Stimulated activated CD4-positive, alpha-beta T cell treated with anti-CD3 and anti-CD28 coated beads, TNF-alpha, amount 100 ng/mL, for 1 hour (primary cell): ENCODE results near the gene ZNF407.

Source experiments
- DNase-seq, 3 donors: peaks; one replicate each; pipeline ENCODE4 v3.0.0-alpha.2; 2020; ENCODE audit warnings: low read depth in 3 of 3, low spot score in 1 of 3

ZNF407 gene

DNA sequence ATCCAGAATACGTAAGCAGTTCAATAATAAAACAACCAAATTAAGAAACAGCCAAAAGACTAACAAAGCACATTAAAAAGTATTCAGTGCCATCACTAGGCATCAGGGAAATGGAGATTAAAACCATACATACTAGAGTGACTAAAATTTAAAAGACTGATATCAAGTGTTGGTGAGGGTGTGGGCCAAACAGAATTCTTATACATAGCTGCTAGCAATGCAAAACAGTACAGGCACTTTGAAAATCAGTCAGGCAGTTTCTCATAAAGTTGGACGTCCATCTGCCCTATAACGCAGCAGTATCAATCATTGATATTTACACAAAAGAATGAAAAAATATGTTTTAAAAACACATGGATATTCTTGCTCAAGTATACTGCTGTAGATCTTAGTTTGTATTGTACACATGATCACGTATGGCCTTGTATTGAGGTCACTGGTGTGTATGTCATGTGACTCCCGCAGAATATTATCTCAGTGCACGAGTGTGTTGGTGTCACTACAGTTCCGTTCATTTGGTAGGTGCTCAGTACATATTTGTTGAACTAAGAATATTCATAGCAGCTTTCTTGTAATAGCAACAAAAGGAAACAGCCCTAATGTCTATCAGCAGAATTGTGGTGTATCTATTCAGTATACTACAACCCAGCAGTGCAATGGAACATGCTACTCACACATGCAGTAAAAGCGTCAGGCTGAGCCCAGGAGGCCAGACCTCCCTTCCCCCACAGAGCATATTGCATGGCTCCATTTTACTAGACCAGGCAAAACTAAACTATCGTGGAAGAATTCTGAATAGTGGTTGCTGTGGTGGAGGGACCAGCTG, 28.6 kb downstream of the ZNF407 start:
- DNase-seq, result no peak

DNA sequence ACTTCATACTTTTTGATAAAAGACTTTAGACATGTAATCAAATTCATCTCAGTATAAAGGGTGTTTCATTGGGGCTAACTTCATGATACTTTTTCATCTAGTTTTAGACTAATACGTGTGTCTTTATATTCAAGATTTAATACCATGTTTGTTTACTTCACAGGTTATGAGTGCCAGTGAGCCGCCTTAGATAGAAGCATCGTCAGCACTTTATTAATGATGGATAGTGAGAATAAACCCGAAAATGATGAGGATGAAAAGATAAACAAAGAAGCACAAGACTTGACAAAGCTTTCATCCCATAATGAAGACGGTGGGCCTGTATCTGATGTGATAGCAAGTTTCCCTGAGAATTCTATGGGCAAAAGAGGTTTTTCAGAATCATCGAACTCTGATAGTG, 33.1 kb downstream of the ZNF407 start:
- no peak for DNase-seq

DNA sequence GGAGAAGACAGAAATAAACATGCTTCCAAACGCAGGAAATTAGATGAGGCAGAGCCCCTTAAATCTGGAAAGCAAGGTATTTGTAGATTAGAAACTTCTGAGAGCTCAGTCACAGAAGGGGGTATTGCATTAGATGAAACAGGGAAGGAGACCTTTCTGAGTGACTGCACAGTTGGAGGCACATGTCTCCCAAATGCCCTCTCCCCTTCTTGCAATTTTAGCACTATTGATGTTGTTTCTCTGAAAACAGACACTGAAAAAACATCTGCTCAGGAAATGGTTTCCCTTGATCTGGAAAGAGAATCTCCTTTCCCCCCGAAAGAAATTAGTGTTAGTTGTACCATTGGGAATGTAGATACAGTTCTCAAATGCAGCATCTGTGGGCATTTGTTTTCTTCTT, 33.5 kb downstream of the ZNF407 start:
- no peak for DNase-seq

DNA sequence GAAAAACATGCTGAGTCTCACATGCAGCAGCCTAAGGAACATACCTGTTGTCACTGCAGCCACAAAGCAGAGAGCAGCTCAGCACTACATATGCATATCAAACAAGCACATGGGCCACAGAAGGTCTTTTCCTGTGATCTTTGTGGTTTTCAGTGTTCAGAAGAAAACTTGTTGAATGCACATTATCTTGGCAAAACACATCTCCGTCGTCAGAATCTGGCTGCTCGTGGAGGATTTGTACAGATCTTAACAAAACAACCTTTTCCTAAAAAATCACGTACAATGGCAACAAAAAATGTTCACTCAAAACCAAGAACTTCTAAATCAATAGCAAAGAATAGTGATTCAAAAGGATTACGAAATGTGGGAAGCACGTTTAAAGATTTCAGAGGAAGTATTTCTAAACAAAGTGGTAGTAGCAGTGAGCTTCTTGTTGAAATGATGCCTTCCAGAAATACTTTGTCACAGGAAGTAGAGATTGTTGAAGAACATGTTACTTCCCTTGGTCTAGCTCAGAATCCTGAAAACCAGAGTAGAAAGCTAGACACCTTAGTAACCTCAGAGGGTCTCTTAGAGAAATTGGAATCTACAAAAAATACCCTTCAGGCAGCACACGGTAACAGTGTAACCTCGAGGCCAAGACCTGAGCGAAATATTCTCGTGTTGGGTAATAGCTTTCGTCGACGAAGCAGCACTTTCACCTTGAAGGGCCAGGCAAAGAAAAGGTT, 34.1 kb downstream of the ZNF407 start:
- no peak for DNase-seq

DNA sequence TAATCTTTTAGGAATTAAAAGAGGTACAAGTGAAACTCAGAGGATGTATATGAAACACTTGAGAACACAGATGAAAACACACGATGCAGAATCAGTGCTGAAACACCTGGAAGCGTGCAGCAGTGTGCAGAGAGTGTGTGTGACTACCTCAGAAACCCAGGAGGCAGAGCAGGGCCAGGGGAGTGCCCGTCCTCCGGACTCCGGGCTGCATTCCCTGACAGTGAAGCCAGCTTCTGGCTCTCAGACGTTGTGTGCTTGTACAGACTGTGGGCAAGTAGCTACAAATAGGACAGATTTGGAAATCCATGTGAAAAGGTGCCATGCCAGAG, 34.6 kb downstream of the ZNF407 start:
- no peak for DNase-seq

DNA sequence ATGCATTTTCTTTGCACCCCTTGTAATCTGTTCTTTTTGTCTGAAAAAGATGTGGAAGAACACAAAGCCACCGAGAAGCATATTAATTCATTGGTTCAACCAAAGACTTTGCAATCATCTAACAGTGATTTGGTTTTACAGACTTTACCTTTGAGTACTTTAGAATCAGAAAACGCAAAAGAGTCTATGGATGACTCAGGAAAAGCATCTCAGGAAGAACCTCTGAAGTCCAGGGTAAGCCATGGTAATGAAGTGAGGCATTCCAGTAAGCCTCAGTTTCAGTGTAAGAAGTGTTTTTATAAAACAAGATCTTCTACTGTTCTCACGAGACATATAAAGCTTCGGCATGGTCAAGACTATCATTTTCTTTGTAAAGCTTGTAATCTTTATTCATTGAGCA, 35.2 kb downstream of the ZNF407 start:
- DNase-seq, result no peak

DNA sequence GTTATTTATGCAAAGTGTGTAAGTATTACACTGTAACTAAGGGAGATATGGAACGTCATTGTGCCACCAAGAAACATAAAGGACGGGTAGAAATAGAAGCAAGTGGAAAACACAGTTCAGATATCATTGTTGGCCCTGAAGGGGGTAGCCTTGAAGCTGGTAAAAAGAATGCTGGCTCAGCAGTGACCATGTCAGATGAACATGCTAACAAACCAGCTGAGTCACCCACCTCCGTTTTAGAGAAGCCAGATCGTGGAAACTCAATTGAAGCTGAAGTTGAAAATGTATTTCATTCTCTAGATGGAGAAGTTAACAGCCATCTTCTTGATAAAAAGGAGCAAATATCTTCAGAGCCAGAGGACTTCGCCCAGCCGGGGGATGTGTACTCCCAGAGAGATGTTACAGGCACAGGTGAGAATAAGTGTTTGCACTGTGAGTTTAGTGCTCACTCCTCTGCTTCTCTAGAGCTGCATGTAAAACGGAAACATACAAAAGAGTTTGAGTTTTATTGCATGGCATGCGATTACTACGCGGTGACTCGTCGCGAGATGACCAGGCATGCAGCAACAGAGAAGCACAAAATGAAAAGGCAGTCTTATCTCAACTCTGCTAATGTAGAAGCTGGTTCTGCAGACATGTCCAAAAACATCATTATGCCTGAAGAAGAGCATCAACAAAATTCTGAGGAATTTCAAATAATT, 36.1 kb downstream of the ZNF407 start:
- no peak for DNase-seq

DNA sequence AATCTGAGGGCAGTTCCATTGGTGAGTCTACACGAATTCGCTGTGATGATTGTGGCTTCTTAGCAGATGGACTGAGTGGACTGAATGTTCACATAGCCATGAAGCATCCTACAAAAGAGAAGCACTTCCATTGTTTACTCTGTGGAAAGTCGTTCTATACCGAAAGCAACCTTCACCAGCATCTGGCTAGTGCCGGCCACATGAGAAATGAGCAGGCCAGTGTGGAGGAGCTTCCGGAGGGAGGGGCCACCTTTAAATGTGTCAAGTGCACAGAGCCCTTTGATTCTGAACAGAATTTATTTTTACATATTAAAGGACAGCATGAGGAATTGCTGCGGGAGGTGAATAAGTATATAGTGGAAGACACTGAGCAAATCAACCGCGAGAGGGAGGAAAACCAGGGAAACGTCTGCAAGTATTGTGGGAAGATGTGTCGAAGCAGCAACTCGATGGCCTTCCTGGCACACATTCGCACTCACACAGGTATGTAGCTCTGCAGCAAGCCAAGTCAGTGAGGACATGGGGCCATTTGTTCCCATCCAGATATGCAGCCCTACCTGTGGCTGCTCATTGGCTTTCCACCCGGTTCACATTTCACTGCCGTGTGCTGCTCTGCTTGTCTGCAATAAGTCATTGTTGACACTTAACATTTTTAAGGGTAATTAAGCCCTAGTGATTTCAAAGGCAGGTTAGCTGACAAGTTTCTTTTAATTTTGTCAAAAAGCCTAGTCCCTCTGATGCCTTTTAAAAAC, 37.7 kb downstream of the ZNF407 start:
- DNase-seq, result no peak

DNA sequence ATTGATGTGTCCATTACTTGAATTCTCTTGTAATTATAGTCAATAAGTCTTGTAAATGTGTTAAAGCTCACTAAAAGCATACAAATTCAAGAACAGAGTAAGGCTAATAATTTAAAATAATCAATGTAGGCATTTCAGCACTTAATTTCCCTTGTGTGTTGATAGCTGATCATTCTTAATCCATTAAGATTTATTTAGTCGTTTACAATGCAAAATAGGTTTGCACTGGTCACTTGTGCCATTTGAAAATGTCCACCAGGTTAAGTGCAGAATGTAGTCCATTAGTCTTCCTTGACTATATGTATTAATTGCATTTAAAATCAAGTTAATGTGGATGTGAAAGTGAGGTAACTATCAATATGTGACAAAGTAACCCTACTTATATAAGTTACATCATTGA, 39.4 kb downstream of the ZNF407 start:
- DNase-seq, result no peak

DNA sequence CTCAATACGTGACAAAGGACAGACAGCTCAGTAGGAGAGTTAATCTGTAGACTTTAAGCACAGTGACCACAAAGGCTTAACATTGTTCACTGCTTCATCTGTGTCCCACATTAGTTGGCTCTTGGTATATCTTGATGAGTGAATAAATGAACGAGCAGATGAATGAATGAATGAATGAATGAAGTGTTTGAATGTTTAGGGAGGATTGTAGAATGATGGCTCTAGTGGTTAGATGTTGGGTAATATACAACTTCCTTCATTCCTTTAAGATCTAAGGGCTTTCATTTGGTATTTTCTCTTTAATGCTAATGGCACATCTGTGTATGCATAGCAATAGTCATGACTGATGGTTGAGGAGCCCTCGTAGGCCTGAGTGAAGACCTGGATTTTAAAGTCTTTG, 40.5 kb downstream of the ZNF407 start:
- DNase-seq, result no peak

DNA sequence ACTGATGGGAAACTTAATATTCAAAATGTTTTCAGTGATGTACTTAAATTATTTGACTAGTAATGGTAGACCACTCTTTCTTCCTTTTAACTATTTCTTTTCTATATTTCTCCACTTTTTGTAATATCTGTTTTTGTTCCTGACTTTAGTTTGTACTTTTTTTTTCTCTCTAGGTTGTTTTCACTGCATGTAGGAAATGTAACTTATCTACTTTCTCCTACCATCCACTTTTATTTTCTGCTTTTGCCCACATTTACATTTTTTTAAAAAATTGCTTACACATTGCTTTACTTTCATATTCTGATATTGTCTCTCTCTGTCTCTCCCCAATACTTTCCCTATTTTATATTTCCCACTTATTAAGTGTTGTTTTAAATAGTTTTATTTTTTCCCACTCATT, 47.0 kb downstream of the ZNF407 start:
- no peak for DNase-seq

DNA sequence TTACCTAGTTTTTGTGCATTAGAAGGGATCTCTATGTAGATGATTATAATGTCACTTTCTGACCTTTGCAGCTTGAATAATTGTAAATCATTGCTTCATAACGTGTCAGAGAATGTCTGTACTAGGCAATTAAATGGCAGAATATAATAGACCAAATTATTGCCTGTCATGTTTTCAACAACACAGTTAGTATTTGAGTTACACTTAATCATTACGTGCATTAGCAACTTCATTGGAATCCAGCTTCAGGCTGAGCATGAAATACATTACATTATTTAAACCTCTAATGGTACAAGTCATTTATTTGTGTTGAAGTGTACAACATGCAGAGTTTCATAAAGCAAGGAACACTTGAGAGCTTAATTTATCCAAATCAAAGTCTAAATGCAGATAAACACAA, 48.0 kb downstream of the ZNF407 start:
- no peak for DNase-seq

DNA sequence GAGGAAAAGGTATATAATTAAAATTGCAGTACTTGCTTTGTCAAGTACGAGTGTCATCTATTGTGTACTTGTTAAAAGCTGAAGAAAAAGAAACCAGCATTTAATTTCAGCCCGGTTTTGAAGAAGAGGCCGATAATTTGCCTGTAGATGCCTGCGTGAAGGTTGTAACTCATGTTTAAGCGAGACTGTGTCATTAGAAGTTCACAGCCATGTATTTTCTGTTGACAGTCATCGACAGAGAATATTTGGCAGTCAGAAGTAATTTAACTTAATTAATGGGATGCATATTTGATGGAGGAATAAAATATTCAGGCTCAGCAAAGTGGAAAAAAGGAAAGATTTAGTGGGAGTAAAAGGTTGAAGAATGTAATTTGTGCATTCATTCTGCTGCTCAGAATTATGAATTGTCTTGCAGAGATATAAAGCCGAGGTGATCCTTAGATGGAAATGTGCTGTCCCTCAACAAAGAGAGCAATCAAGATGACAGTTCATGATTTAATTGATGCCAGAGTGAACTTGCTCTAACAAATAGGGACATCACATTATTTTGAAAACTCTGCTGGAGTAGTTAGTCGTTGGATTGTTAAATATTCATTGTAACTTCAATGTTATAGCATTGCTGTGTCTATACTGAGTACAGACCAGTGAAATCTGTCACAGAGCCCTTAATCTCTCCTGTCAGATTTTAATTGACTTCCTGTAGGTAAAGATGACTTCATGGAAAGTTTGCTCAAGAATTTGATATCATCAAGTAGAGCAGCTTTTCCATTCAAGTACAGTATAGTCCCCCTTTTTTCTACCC, 53.9 kb downstream of the ZNF407 start:
- DNase-seq, result no peak

DNA sequence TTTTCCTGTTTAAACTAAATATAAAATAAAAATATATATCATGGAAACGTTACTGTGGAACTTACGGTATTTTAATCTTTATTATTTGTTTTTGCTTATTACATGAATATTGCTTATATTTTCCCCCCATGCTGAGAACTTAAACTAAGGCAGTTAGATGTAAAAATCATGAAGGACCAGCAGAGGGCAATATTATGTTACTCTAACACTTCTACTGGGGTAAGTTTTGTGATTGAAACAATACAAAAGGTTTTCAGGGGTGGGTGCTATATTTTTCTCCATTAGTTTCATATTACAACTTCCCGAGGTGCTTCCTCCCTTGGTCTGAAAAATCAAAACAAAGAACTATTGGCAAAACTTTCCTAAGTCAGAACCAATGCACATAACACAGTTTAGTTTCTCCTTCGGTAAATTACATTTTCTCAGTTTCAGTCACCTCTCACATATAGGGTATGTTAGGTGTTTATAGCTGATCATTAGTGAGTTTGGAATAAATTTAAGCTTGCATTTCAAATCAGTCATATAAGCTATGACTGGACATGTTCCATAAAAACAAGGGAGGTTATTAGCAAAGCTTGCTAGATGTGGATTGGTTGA, 54.8 kb downstream of the ZNF407 start:
- no peak for DNase-seq

DNA sequence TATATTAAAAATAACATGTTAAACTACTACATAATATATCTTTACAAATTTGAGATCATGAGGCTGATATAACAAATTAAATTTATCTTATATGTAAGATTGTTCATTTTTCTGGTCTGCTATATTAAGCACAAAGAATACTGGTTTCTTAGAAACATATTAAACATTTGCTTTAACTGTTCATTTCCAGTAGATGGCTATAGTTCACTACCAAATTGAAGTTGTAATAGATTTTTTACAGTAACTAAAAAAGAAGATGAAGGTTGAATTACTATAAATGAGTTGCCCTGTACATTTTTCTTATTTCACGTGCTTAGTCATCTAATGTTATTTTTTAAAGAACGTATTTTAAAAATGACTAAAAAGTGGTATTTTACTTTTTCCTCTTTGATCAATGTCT, 57.0 kb downstream of the ZNF407 start:
- DNase-seq, result no peak

DNA sequence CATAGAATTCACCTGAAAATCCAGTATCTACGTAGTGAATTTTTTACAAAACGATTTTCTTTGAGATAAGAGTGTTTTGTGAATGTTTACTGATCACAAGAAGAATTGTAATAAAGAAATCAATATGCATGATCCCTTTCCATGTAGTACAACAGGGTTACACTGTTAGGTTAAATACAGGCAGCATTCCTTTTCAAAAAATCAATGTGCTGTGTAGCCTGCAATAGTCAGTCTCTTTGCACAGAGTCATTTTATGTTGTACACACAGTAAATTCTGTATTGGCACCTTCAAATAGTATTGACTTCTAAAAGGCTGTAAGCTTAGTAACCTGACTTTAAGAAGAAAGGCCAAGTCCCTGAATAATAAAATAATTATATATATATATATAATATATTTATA, 63.3 kb downstream of the ZNF407 start:
- no peak for DNase-seq

DNA sequence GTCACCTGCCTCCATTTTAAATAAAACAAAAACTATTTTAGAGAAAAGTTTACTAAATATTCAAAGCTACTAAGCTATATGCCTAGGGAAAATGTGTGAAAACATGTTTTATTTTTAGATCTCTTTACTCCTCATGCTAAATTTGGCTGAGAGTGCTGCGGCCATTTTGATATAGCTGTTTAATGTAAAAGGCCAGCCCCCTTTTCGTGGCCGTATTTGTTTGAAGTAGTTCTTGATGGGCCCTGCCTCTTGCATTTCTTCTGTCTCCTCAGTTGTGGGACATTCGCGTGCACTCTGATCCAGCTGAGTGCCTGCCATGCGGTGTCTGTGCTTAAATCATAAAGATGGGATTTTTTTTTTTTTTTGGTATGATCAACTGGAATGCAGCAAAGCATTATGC, 64.0 kb downstream of the ZNF407 start:
- DNase-seq, result no peak

DNA sequence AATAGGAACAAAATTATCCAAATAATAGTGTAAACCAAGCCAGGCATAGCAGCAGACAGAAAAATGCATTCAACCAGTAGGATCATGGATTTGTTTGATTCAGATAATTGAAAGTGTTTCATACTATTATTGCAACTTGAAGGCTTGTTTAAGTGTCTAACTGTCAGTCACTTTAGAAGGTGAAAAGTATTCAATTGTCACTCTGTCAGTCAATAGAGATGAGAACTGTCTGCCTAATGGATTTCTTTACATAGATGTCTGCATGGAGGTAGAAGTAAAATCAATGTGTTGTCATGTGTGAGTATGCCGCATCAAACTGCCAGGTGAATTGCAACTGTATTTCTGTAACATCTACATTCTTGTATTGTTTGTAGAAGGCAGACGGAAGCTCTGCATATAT, 65.0 kb downstream of the ZNF407 start:
- no peak for DNase-seq

DNA sequence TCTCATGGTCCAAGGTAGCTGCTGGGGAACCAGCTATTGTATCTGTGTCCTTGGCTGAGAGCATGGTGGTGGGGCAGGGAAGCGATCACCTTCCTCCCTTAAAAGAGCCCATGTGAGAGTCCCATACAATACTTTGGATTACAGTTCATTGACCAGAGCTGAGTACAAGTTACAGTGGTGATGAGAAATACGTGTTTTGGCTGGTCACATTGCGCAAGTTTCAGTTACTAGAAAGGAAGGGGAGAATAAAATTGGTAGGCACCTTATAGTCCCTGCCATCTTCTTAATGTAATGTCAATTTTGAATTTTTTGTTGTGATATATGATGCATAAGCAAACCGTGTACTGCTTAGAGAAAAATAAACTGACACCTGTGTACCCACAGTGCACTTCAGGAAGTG, 67.7 kb downstream of the ZNF407 start:
- DNase-seq, result no peak

DNA sequence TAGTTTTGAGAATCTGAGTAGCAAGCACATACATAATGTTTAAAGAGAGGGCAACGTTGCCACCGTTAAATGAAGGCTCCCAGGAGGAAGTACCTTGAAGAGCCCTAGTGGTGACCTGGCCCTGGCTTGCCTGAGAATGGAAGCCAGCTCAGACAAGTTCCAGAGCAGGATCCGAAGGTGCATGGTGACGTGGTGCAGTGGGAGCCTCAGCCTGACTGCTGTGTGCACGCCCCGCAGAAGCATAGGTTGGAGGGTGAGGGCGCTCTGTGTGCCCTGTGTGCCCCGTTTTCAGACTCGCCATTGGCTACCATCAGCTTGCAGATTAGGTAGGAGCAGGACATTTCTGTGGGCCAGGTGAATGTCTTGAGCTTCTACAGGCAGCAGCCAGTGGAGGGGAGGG, 68.2 kb downstream of the ZNF407 start:
- no peak for DNase-seq
